Midbrain (tissue), 1 donor: ENCODE measurements around the gene TTC28.

Experiments
- DNase-seq: peaks from one replicate; lab custom pipeline; 2025; lab: John Stamatoyannopoulos, UW

The TTC28 gene

GRCh38 chr22:28021998-28022660, 657.5 kb downstream of the TTC28 start:
- no peak for DNase-seq

GRCh38 chr22:28021116-28021997, 658.3 kb downstream of the TTC28 start:
- DNase-seq, result no peak

GRCh38 chr22:28019881-28020861, 659.5 kb downstream of the TTC28 start:
- peak; percentile 64 for DNase-seq

- no peak for DNase-seq
Measured at GRCh38 chr22:28019360-28019759, 660.3 kb downstream of the TTC28 start.

- DNase-seq, result no peak
Measured at GRCh38 chr22:28018461-28018927, 661.1 kb downstream of the TTC28 start.

- no peak for DNase-seq
Measured at GRCh38 chr22:28017859-28018258, 661.8 kb downstream of the TTC28 start.

GRCh38 chr22:28017558-28017820, 662.2 kb downstream of the TTC28 start:
- DNase-seq, result no peak

GRCh38 chr22:28016781-28017557, 662.7 kb downstream of the TTC28 start:
- no peak for DNase-seq

GRCh38 chr22:28015676-28016601, 663.7 kb downstream of the TTC28 start:
- DNase-seq, result no peak

- no peak for DNase-seq
Measured at GRCh38 chr22:28015046-28015425, 664.6 kb downstream of the TTC28 start.

- DNase-seq, result no peak
Measured at GRCh38 chr22:28014211-28015045, 665.2 kb downstream of the TTC28 start.

- DNase-seq, result no peak
Measured at GRCh38 chr22:28013611-28014010, 666.0 kb downstream of the TTC28 start.

- no peak for DNase-seq
Measured at GRCh38 chr22:28012832-28013460, 666.7 kb downstream of the TTC28 start.

- peak; percentile 79 for DNase-seq
Measured at GRCh38 chr22:28009272-28009827, 670.3 kb downstream of the TTC28 start.

GRCh38 chr22:28008649-28009048, 671.0 kb downstream of the TTC28 start:
- no peak for DNase-seq

- no peak for DNase-seq
Measured at GRCh38 chr22:28008056-28008455, 671.6 kb downstream of the TTC28 start.

GRCh38 chr22:28006271-28006670, 673.4 kb downstream of the TTC28 start:
- DNase-seq, result no peak

GRCh38 chr22:28005513-28005912, 674.1 kb downstream of the TTC28 start:
- no peak for DNase-seq

GRCh38 chr22:28004021-28004420, 675.6 kb downstream of the TTC28 start:
- DNase-seq, result no peak
